Neural progenitor cell (in vitro differentiated cells): ENCODE results near the gene SVBP.

Experiments
- EZH2 ChIP-seq: fragments of 200-600 bp; sonication (generic); IDR thresholded peaks from 2 replicates; pipeline ENCODE4 v1.6.1; 2017; ENCODE audit warnings: antibody characterized with exemption, mild to moderate bottlenecking, moderate library complexity
- EZH2phosphoT487 ChIP-seq: fragments of 200-600 bp; sonication (generic); IDR thresholded peaks from 2 replicates; pipeline ENCODE4 v1.6.1; 2017; ENCODE audit warnings: antibody characterized with exemption
- TF ChIP-seq, protein P1 (sequence below): fragments of 200-600 bp; sonication (generic); IDR thresholded peaks from 2 replicates; pipeline ENCODE4 v1.5.1; 2017; ENCODE audit warnings: antibody characterized with exemption, mild to moderate bottlenecking

- TF ChIP-seq, protein P1, sequence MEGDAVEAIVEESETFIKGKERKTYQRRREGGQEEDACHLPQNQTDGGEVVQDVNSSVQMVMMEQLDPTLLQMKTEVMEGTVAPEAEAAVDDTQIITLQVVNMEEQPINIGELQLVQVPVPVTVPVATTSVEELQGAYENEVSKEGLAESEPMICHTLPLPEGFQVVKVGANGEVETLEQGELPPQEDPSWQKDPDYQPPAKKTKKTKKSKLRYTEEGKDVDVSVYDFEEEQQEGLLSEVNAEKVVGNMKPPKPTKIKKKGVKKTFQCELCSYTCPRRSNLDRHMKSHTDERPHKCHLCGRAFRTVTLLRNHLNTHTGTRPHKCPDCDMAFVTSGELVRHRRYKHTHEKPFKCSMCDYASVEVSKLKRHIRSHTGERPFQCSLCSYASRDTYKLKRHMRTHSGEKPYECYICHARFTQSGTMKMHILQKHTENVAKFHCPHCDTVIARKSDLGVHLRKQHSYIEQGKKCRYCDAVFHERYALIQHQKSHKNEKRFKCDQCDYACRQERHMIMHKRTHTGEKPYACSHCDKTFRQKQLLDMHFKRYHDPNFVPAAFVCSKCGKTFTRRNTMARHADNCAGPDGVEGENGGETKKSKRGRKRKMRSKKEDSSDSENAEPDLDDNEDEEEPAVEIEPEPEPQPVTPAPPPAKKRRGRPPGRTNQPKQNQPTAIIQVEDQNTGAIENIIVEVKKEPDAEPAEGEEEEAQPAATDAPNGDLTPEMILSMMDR, result no peak
- TF ChIP-seq EZH2, result no peak
- TF ChIP-seq EZH2phosphoT487, result no peak
Observed at GRCh38 chr1:42779725-42780124, 37.5 kb downstream of the SVBP start.
